GM12864 (cell line): ENCODE measurements around the gene CCNYL1.
"Not testable (repeated sequence)": the region's sequence is repeated elsewhere in the genome, so short reads cannot be mapped to it uniquely, and the experiment has no call there.

Experiments
- DNase-seq: peaks from one replicate; pipeline ENCODE4 v3.0.0-alpha.2; 2011; ENCODE audit warnings: low read depth
- H3K4me3 ChIP-seq: 2 replicates; pipeline ENCODE4 v1.5.1; 2011; ENCODE audit warnings: mild to moderate bottlenecking, low read depth, low read length, control low read depth
- CTCF ChIP-seq: IDR thresholded peaks from 2 replicates; pipeline ENCODE4 v1.5.1; 2011; ENCODE audit warnings: low read depth, mild to moderate bottlenecking, moderate library complexity, low read length, control low read depth, inconsistent platforms; ENCODE audit errors: missing control alignments

CCNYL1 gene

DNA sequence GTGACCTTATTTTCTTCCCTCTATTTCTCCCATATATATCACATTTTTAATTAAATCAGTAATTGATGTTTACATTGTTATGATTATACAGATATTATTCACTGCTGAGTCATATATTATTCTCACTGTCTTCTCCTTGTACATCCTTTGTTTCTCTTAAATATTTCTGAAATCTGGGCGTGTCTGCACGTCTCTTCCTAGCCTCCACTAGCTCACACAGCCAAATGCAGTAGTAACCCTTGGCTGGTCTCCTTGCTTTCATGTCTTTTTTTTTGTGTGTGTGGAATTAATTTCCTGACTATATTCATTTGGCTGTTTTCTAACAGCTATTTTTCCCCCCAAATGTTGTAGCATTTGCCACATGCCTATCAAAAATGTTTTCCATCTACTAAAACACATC, 15.8 kb downstream of the CCNYL1 start:
- no peak for TF ChIP-seq CTCF
- H3K4me3 ChIP-seq: no peak overlapping the region
- no peak for DNase-seq

DNA sequence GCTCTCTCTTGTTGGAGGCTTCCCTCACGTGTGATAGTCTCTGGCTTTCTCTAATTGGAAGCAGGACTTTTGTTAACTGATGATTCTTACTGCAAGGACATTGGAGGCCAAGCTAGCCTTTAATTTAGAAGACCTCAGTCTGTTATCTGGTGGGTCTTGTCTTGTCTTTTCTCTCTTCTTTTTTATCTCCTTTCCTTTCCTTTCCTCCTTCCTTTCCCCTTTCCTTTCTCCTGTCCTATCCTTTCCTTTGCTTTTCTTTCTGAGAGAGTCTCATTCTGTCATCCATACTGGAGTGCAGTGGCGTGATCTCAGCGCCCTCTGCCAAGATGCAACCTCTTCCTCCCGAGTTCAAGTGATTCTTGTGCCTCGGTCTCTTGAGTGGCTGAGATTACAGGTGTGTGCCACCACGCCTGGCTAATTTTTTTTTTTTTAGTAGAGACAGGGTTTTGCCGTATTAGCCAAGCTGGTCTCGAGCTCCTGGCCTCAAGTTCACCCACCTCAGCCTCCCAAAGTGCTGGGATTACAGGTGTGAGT, 18.1 kb downstream of the CCNYL1 start:
- DNase-seq: no peak
- no peak overlapping the region for H3K4me3 ChIP-seq
- TF ChIP-seq CTCF: no peak

DNA sequence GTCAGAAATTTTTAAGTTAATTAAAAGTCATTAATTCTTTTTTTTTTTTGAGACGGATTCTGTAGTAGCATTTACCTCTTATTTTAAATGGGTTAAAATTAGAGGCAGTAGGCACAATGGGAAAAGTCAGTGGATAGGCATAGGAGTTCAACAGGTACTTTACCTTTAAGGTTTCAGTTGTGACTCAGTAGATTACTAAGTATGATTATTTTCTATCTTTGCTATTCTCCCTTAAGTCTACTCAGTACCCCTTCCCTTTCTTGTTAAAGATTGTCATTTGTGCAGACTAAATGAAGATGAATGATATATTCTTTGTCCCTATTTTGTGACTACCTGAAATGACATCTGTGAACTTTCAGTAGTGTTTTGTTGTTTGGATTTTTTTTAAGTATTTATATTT, 19.7 kb downstream of the CCNYL1 start:
- no peak for TF ChIP-seq CTCF
- DNase-seq: no peak
- H3K4me3 ChIP-seq: no peak overlapping the region

- TF ChIP-seq CTCF: no peak
- H3K4me3 ChIP-seq: no peak overlapping the region
- no peak for DNase-seq
Measured at GRCh38 chr2:207733597-207734240, 22.3 kb downstream of the CCNYL1 start.

DNA sequence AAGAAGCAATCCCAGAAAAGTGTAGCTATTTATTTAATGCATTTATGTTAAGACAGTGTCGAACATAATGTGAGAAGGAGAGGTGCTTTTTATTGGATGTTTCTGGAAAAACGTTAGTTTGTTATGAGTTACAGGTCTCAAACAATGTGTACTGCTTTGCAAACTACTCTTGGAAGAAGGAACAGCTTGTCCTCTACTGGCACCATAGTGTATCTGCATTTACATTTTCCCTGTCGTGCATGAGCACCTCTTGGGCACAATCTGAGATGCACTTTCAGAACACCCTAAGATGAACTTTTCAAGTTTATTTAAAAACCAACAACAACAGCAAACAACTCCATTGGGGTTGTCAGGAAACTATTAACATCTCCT, 22.8 kb downstream of the CCNYL1 start:
- TF ChIP-seq CTCF: peak; percentile 44
- no peak overlapping the region for H3K4me3 ChIP-seq
- no peak for DNase-seq

GRCh38 chr2:207734636-207735512, 23.4 kb downstream of the CCNYL1 start:
- TF ChIP-seq CTCF: no peak
- no peak for DNase-seq
- H3K4me3 ChIP-seq: no peak overlapping the region

DNA sequence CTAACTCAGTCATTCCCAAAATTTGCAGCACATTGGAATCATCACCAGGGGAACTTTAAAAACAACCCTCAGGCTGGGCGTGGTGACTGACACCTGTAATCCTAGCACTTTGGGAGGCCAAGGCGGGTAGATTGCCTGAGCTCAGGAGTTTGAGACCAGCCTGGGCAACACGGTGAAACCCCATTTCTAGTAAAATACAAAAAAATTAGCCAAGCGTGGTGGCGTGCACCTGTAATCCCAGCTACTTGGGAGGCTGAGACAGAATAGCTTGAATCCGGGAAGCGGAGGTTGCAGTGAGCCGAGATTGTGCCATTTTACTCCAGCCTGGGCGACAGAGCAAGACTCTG, 24.0 kb downstream of the CCNYL1 start:
- not testable (repeated sequence) for DNase-seq, H3K4me3 ChIP-seq
